Activated CD8-positive, alpha-beta memory T cell treated with anti-CD3 and anti-CD28 coated beads, Interleukin-2, amount 50 U/mL, for 48 hours (primary cell): ENCODE data around the gene DMRTB1.

Experiments used
- DNase-seq: peaks from one replicate; pipeline ENCODE4 v3.0.0-alpha.2; 2020

The DMRTB1 gene

GRCh38 chr1:53495633-53496345 lies 36.6 kb downstream of the DMRTB1 start:
- DNase-seq: no peak

- DNase-seq: no peak
Measured at GRCh38 chr1:53498555-53499131, 39.4 kb downstream of the DMRTB1 start.

- DNase-seq: no peak
Measured at GRCh38 chr1:53499257-53500203, 40.3 kb downstream of the DMRTB1 start.

- no peak for DNase-seq
Measured at GRCh38 chr1:53500204-53501064, 41.2 kb downstream of the DMRTB1 start.

- no peak for DNase-seq
Measured at GRCh38 chr1:53501065-53502005, 42.1 kb downstream of the DMRTB1 start.

- DNase-seq: no peak
Measured at GRCh38 chr1:53502641-53503432, 43.6 kb downstream of the DMRTB1 start.

GRCh38 chr1:53503433-53504217 lies 44.4 kb downstream of the DMRTB1 start:
- no peak for DNase-seq

GRCh38 chr1:53504901-53505300 lies 45.7 kb downstream of the DMRTB1 start:
- no peak for DNase-seq

- DNase-seq: no peak
Measured at GRCh38 chr1:53505401-53505800, 46.2 kb downstream of the DMRTB1 start.

- no peak for DNase-seq
Measured at GRCh38 chr1:53505891-53506290, 46.7 kb downstream of the DMRTB1 start.

- no peak for DNase-seq
Measured at GRCh38 chr1:53506355-53507050, 47.3 kb downstream of the DMRTB1 start.

GRCh38 chr1:53507116-53507820 lies 48.1 kb downstream of the DMRTB1 start:
- no peak for DNase-seq

- DNase-seq: no peak
Measured at GRCh38 chr1:53508056-53508990, 49.1 kb downstream of the DMRTB1 start.

GRCh38 chr1:53508991-53509666 lies 49.9 kb downstream of the DMRTB1 start:
- DNase-seq: no peak

- DNase-seq: no peak
Measured at GRCh38 chr1:53509775-53510174, 50.6 kb downstream of the DMRTB1 start.

GRCh38 chr1:53510215-53510614 lies 51.0 kb downstream of the DMRTB1 start:
- DNase-seq: no peak
